Keratinocyte (primary cell): ENCODE results near the gene RBM6.

Experiments used
- CTCF ChIP-seq, 3 experiments: IDR thresholded peaks in 1 of 3; conservative IDR thresholded peaks in 1 of 3; optimal IDR thresholded peaks in 1 of 3; 2 replicates in 2 of 3; 3 replicates in 1 of 3; pipeline versions ENCODE3 to v1.5.1; 2011; ENCODE audit warnings: low read length in 3 of 3, mild to moderate bottlenecking in 3 of 3, moderate library complexity in 2 of 3, control low read depth in 1 of 3, inconsistent platforms in 1 of 3; ENCODE audit not compliant: insufficient read depth in 2 of 3; ENCODE audit errors: extremely low read depth in 1 of 3
- EZH2 ChIP-seq: IDR thresholded peaks from one replicate; pipeline ENCODE4 v1.6.1; 2012; ENCODE audit warnings: inconsistent platforms, mild to moderate bottlenecking, low read length, moderate library complexity

DNA sequence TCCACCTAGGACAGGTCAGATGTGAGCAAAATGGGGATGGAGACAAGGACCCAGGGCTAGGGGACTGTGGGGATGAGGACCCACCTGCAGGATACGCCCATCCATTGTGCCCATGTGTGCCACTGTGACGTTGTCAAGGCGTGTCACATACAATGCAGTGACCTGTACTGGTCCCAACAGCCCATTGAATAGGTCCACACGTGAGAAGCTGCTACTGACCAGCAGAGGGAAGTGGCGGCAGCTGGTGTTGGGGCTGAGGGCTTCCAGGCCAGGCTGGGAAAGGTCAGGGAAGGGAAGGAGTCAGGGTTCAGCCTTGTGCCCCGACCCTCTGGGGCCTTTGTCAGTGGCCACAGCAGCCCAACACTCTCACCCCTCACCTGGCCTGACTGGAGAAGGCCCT is 41.0 kb upstream of the RBM6 start:
- TF ChIP-seq CTCF (optimal IDR thresholded peaks at IDR 0.05 in 1 of 3, IDR thresholded peaks at IDR 0.05 in 1 of 3, conservative IDR thresholded peaks at IDR 0.05 in 1 of 3; ENCODE audit: extremely low read depth in 1 of 3, insufficient read depth in 2 of 3, low read length in 3 of 3) (no peak), EZH2 (no peak)
